GM19238 (cell line): Measurements from ENCODE around the gene WDR31.
"Not testable (repeated sequence)": the region's sequence is repeated elsewhere in the genome, so short reads cannot be mapped to it uniquely, and the experiment has no call there.

Experiments
- DNase-seq: peaks from one replicate; pipeline ENCODE4 v3.0.0; 2011; ENCODE audit warnings: low spot score; ENCODE audit not compliant: insufficient read length

Gene WDR31

DNA sequence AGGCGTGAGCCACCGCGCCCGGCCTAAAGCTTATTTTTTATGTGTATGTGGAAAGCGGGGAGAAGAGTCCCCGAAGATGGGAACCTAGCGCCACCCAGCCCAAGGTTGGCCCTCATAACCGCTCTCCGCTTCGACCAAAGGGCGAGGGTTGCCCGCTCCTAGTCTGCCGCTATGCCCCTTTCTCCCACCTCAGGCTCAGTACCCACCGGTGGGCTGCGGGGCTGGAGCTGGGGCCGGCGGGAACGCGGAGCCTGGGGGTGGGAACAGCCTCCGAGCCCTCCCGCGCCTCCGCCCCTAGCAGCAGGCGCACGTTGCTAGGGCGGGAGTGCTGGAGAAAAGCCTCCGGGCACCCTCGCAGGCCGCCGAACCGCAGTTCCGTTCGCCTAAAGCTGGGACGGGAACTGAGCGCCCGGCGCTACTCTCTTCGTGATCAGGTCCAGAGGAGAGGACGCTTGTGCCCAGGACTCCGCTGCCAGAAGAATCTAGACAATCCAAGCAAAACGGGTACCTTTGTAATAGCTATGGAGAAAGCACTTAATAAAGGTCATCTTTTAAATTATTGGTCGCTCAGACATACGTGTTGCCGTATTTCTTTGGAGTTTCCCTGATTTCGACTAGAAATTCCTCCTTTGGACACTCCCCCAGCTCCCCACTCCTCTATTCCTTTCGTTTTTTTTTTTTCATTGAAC, at the start of gene WDR31:
TSS of gene WDR31 (minus strand) at position 265 of the 689 bp plus-strand sequence. CDS start 8,253 bp downstream, outside the sequence.
- DNase-seq = peak; percentile 91

GRCh38 chr9:113389451-113389850, 49.4 kb upstream of the WDR31 start:
- DNase-seq = no peak

GRCh38 chr9:113388833-113389232, 48.8 kb upstream of the WDR31 start:
- DNase-seq = no peak

DNA sequence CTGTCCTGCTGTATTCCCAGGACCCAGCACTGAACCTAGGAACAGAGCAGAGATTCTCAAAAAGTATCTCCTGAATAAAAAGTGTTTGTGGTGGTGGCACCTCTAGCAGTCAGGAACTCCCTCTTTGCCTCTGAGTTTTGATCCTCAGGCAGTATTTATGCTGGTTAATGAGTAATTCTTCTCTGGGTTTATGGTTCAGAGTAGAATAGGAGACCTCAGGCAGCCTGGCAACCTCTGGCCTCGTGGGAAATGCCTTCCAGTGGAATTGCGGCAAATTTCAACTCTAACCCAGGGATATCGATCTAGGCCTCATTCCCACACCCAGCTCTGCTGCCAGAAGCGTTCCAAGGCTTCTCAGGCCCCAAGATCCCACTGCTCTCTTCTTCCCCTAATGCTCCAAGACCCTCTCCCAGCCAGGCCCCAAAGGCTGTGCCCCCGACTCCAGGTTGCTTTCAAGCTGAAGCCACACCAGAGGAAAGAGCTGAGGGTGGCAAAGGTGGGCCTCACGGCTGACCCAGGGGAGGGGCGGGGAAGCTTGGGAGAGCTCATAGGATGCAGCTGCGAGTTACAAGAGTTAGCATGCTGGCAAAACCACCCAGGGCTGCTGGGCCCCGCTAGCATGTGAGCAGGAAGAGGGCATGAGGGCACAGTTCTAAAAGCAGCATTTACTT, 47.6 kb upstream of the WDR31 start:
- DNase-seq = no peak

DNA sequence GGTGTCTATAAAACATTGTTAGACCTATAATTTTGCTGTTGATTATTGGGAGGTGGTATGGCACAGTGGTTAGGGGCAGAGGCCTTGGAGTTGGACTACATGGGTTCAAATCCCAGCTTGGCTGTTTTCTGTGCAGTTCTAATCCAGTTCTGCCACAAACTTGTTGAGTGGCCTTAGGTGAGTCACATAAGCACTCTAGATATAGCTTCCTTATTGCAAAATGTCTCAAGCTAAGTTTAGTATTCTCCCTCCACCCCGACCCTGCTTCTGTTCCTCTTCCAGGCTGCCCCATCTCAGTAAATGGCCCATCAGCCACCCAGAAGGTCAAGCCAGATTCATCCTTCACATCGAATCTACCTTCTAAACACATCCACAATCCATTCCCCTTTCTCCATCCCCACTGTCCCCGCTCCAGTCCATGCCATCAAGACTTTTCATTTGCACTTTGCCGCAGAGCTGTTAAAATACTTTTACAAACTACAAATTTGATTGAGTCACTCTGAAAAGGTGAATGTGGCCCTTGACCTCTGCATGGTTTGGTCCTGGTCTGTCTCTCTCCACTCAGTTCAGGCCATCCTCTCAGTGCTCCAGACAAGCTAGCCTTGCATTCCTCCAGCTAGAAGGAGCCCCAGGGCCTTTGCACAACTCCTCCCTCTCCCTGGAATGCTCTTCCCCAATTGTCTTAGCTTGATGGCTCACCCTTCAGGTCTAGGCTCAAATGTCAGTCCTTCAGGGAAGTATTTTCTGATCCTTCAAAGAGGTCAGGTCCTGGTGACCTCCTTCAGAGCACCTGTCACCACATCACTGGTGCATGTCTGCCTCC, 46.7 kb upstream of the WDR31 start:
- DNase-seq = no peak

DNA sequence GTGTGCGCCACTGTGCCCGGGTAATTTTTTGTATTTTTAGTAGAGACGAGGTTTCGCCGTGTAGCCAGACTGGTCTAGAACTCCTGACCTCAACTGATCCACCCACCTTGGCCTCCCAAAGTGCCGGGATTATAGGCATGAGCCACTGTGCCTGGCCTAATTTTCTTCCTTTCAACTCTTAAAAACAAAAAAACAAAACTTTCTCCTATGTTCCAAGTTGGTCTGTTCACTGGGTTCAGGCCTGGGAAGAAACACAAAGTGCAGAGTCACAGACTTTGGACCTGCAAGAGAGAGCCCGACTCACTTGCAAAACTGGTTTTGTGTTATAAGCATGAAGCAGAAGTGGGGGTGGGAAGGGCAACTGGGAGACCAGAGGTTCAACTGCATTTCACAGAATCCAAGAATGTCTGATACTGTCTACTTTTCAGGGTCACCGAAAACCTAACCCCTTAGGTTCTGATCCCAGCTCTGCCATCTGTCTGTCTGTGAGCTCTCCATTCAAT, 41.9 kb upstream of the WDR31 start:
- no peak for DNase-seq

- not testable (repeated sequence) for DNase-seq
Measured at GRCh38 chr9:113381441-113381840, 41.4 kb upstream of the WDR31 start.

DNA sequence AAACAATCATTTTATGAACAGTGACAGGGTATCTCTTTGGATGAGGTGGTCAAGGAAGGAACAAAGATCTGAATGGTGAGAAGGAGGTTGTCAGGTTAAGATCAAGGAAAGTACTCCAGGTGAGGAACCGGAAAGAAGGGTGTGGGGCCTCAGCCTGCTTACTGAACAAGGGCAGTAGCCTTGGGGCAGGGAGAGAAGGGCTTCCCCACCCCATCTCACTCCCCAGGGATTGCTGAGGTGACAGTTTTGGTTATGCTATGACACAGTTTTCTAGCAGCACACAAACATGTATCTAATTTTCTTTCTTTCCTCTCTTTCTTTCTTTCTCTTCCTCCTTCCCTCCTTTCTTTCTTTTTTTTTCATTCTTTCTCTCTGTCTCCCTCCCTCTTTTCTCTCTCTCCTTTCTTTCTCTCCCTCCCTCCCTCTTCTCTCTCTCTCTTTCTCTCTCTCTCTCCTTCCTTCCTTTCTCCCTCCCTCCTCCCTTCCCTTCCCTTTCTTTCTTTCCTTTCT, 40.8 kb upstream of the WDR31 start:
- DNase-seq = peak; percentile 49

DNA sequence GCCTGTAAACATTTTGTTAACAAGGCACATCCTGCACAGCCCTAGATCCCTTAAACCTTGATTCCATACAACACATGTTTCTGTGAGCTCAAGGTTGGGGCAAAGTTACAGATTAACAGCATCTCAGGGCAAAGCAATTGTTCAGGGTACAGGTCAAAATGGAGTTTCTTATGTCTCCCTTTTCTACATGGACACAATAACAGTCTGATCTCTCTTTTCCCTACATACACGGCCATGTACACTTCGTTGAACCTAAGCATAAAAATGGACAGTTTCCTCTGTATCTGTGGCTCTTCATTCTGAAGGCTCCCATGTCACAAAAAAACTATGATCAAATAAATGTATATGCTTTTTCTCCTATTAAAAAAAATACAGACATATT, 39.7 kb upstream of the WDR31 start:
- not testable (repeated sequence) for DNase-seq

- not testable (repeated sequence) for DNase-seq
Measured at GRCh38 chr9:113379094-113379828, 39.2 kb upstream of the WDR31 start.

- DNase-seq = peak; percentile 71
Measured at GRCh38 chr9:113376634-113377567, 36.8 kb upstream of the WDR31 start, which contains the start of gene HDHD3. Gene HDHD3 (minus strand): TSS chr9:113376986. CDS start chr9:113374354, 2,632 bp downstream.

- DNase-seq = no peak
Measured at GRCh38 chr9:113375057-113376023, 35.3 kb upstream of the WDR31 start.

GRCh38 chr9:113373676-113374392, 33.8 kb upstream of the WDR31 start:
- no peak for DNase-seq

DNA sequence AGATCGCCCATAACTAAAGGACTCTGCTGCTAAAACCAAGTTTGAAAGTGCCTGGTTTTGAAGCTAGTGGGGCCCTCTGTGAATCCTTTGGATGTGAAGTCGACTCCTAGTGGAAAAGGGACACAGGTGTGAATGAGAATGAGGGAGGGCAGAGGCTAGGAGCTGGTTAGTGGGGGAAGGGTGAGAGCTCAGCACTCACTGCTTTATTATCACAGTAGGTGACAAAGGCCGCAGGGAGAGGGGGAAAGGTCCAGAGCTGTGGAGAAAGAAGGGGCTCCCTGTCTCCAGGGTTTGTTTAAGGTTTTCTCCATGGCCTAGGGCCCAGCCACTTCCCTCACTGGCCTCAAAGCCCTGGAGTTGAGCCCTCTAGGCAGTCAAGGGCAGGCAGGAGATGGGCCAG, 33.2 kb upstream of the WDR31 start:
- no peak for DNase-seq

DNA sequence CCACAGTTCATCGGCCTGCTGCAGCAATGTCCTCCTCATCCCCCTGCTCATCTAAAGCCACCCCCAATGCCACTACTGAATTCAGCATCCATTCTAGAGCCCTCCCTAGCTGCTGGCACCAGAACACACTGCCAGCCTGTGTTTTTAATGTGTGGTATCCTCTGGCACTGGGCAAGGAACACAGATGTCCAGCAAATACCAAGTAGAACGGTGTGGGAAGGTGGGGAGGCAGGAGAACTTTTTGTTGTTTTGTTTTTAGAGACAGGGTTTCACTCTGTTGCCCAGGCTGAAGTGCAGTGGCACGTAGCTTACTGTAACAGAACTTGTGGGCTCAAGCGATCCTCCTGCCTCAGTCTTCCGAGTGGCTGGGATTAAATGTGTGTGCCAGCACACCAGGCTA, 32.0 kb upstream of the WDR31 start:
- DNase-seq = no peak

DNA sequence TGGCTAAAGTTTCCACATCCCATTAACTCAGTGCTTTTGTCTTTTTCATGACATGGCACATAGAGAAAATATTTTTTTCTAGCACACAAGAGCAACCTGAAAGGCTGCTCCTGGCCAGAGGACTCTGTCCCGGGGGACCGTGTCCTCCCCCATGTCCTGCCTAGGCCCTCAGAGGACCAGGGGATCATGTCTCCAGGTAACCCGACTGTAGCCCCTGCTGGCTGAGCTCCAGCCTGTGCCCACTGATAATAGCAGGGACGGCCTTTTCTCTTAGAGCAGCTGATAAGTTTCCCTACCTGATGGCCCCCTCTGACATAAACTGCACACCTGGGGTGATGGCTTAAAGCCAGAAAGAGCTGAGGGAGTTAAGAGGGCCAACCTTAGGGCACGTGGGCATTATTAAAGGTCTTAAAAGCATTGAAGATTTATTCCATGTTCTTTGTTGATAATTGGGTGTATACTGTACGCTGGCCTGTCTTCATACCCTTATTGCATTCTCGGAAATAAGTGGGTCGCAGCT, 30.8 kb upstream of the WDR31 start:
- DNase-seq = no peak

DNA sequence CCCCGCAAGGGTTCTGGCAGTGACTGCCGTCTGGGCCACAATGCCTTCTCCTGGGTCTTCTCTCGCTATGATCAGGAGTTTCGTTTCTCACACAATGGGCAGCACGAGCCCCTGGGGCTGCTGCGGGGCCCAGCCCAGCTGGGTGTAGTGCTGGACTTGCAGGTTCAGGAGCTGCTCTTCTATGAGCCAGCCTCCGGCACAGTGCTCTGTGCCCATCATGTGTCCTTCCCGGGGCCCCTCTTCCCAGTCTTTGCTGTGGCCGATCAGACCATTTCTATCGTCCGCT, 29.7 kb upstream of the WDR31 start:
- no peak for DNase-seq
